GM18858 (cell line): ENCODE results near the gene PTPN23.
"Not testable (repeated sequence)": the region's sequence is repeated elsewhere in the genome, so short reads cannot be mapped to it uniquely, and the experiment has no call there.

Experiments
- ATAC-seq: cut with Tn5 transposase; IDR thresholded peaks from one replicate; pipeline ENCODE4 v1.9.1; 2021; ENCODE audit not compliant: unreplicated experiment

The PTPN23 gene

DNA sequence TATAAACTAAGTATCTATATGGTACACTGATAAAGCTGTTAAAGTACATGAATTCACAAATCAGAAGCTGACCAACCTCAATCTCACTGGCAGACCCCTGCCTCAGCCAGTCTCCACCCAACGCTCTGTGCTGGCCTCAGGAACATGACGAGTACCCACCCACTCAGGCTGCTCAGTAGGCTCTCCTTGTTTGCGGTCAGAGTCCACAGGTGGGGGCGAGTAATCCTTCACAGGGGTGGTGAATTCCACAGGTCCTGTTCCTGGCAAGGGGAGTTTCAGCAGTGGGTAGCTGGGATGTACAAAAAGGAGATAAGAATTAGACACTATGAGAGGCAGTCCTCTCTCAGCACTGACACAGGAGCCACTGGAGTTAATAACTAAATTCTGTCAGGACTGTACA, 54.0 kb downstream of the PTPN23 start:
- ATAC-seq = no peak

DNA sequence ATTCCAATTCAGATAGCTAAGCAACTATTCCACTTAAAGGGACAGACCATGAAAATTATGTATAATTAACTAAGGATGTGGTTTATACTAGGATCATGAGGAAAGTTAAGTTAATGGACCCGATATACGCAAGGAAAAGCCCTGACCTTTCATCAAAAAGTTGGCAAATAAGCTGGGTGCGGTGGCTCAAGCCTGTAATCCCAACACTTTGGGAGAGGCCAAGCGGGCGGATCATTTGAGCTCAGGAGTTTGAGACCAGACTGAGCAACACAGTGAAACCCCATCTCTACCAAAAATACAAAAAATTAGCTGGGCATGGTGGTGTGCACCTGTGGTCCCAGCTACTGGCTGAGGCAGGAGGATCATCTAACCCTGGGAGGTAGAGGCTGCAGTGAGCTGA, 55.4 kb downstream of the PTPN23 start:
- no peak for ATAC-seq

DNA sequence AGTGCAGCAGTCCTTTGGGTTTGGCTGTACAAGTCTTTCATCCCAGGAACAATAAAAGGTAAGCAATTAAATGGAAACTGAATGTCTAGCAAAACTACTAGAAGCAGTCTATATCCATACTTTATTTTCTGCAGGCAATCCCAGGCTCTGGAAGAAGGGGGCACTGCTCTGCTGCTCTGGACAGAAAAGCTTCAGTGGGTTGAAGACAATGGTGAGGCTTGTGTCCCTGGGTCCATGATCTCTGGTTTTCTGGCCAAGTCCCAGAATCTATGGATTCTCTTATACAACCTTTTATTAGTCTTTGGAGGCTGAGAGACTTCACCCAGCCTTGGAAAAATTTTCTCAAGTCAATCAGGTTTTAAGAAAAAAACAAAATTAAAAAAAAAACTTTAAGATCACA, 59.3 kb downstream of the PTPN23 start:
- no peak for ATAC-seq

DNA sequence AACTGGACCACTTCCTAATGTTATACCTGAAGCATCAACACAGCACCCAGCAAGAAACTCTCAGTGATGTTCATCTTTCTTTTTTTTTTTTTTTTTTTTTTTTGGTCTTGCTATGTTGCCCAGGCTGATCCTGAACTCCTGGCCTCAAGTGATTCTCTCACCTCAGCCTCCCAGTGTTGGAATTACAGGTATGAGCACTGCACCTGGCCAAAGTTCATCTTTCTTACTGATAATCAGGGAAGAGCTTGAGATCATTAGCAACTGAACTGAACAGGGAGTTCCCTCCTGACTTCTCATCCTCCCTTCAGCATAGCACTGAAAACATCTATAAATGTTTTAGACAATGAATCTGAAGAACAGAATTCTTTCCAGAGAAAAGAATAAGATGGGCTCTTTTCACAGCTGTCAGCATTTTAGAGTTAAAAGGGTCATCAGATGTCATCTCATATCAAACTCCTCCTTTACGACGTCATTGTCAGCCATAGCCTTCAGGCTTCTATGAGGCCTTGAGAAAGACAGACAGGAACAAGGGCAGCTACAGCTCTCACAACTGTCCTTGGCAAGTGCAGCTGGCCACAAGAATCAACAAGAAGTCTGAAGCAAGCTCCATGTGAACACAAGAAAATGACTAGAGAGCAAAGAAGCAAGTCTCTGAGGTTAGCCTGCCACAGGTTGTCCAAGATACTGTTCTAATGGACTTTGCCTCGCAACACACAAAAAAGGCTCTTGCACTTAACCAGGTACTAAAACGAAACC, 61.2 kb downstream of the PTPN23 start:
- ATAC-seq = no peak

DNA sequence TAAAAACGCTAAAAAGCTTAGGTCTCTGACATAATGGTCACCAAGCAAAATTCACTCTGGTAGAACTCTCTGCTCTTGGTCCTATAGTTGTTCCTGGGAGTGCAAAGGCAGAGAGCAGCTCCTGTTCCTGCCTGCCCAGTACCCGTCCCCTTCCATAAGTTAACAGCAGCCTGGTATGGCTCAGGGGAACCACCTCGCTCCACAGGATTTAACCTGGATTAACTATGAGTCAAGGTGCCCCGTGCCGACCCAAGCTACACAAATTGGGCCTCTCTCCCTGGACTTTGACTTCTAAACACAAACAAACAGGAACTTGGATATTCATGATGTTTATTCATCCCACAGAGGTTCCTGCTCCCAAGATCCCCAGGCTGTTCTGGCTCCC, 62.8 kb downstream of the PTPN23 start:
- no peak for ATAC-seq

DNA sequence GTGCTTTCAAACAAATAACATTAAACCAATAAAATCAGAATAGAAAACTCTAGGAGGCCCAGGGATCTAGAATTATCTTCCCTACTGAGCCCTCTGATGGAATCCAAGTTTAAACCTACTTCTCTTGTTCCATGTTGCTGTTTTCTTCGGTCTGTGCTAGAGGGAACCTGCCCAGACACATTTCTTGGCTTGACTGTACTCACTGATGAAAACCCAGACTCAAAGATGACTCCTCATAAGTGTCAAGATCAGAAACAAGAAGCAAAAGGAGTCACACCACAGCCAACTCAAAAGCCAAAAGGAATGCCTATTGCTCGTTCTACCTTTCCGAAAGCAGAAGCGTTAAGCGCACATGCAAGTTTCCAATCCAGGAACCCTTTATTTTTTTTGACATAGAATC, 63.3 kb downstream of the PTPN23 start:
- ATAC-seq = no peak

DNA sequence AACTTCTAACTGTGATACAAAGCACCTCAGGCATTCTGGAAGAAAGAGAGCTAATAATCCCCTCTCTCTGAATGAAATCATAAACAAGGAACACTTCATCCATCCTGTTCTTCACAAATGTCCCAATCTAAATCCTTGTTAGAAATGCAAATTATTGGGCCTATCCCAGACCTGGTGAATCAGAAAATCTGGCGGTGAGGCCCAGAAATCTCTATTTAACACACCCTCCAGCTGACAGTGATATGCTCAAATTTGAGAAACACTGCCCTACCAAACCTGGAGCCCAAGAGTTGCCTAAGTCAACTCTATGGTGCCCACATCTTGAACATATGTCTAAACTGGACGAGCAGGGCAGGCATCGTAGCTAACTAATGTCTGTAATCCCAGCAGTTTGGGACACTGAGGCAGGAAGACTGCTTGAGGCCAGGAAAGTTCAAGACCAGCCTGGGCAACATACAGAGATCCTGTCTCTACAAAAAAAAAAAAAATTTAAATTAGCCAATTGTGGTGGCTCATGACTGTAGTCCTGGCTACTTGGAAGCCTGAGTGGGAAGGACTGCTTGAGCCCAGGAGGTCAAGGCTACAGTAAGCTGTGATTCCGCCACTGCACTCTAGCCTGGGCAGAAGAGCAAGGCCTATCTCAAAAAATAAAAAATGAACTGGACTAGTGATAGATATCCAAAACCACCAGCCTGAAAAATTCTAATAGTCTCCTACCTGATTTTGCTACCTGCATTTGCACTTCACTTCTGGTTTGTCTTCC, 71.8 kb downstream of the PTPN23 start:
- no peak for ATAC-seq

DNA sequence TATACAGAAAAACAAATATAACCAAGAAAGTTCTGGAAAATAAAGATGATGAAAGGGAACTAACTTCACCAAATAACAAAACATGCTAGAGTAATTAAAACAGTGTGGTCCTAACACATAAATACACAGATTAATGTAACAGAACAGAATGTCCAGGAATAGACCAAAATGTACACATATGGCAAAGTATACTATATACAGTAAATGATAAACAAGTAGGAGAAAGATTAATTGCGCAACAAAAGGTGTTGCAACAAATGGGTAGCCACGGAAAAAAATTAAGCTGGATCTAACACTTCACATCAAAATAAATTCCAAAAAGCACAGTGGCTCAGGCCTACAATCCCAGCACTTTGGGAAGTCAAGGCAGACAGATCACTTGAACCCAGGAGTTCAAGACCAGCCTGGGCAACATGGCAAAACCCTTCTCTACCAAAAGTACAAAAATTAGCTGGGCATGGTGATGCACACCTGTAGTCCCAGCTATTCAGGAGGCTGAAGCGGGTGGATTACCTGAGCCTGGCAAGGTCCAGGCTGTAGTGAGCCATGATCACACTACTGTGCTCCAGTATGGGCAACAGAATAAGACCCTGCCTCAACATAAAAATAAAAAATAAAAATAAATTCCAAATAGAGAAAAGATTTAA, 75.1 kb downstream of the PTPN23 start:
- ATAC-seq = no peak

DNA sequence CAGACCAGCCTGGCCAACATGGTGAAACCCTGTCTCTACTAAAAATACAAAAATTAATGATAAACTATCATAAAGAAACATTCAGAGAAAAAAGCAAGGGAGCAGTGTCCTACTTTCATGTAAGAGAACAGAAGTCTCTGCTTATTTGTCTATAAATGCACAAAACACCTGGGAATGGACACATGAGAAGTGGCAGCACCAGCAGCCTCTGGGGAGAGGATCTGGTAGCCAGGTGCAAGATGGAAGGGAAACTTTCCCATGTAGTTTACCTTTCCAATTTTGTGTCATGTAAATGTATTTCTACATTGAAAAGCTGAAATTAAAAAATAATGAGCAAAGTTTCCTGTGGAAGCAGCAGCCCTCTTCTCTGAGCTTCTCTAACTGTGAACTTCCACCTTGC, 76.2 kb downstream of the PTPN23 start:
- no peak for ATAC-seq

DNA sequence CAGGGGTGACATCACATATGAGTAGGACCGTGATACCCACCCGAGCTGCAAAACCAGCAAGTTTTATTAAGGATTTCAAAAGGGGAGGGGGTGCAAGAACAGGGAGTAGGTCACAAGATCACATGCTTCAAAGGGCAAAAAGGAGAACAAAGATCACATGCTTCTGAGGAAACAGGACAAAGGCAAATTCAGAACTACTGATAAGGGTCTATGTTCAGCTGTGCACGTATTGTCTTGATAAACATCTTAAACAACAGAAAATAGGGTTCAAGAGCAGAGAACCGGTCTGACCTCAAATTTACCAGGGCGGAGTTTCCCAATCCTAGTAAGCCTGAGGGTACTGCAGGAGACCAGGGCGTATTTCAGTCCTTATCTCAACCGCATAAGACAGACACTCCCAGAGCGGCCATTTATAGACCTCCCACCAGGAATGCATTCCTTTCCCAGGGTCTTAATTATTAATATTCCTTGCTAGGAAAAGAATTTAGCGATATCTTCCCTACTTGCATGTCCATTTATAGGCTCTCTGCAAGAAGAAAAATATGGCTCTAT, 78.8 kb downstream of the PTPN23 start:
- not testable (repeated sequence) for ATAC-seq
